Measurements from ENCODE around the gene LSAMP. TPM values are rescaled to one million over a fixed set of nuclear protein-coding genes. Genes with fewer than 3 reads are reported as not detected.

The LSAMP gene
- total RNA-seq, 1 experiment from 2014 or later: not detected

DNA sequence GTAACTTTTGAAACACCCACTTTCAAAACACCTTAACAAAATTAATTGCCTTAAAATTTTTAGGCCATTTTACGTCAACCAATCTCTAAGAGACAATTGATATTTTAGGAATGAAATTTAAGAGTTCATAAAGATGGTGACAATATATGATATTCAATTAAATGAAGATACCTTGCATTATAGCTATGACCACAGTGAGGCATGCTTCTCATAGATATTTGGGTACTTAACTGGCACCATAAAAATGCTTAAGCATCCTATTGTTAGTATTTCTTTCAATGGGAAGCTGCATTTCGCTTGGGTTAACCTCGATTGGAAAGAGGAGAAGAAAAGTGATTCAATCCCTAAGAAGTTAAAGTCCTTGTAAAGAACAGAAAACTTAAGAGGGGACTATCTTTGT lies 613.0 kb downstream of the LSAMP start:
- Histone ChIP-seq H4K20me1 (ENCODE audit: insufficient read depth) (no peaks in the 10 kb centered on the region), H3K4me1 (replicated peaks; ENCODE audit: insufficient read depth) (no peaks in the 10 kb centered on the region), H3K36me3 (ENCODE audit: low read depth) (no peaks in the 10 kb centered on the region), H3K79me2 (ENCODE audit: low read depth) (no peaks in the 10 kb centered on the region), H3K4me2 (no peak overlapping the region), H3K9me3 (ENCODE audit: insufficient read depth, low read depth) (no peaks in the 10 kb centered on the region), H3K27ac (no peak overlapping the region), H3K9me2 (ENCODE audit: insufficient read depth) (no peaks in the 10 kb centered on the region), H2AFZ (no peak overlapping the region), H3K4me3 (no peak overlapping the region), H3F3A (ENCODE audit: insufficient read depth, low read depth) (no peaks in the 10 kb centered on the region), H3K27me3 (ENCODE audit: insufficient read depth, low read depth) (no peaks in the 10 kb centered on the region)
- no TSS peak for BruUV-seq (replicated peaks)
- CTCF ChIA-PET: no interaction called here
- TF ChIP-seq, protein P1, sequence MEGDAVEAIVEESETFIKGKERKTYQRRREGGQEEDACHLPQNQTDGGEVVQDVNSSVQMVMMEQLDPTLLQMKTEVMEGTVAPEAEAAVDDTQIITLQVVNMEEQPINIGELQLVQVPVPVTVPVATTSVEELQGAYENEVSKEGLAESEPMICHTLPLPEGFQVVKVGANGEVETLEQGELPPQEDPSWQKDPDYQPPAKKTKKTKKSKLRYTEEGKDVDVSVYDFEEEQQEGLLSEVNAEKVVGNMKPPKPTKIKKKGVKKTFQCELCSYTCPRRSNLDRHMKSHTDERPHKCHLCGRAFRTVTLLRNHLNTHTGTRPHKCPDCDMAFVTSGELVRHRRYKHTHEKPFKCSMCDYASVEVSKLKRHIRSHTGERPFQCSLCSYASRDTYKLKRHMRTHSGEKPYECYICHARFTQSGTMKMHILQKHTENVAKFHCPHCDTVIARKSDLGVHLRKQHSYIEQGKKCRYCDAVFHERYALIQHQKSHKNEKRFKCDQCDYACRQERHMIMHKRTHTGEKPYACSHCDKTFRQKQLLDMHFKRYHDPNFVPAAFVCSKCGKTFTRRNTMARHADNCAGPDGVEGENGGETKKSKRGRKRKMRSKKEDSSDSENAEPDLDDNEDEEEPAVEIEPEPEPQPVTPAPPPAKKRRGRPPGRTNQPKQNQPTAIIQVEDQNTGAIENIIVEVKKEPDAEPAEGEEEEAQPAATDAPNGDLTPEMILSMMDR (conservative IDR thresholded peaks at IDR 0.05): no peak
- TF ChIP-seq EZH2 (IDR thresholded peaks at IDR 0.05; ENCODE audit: low read depth): no peak
- POLR2A ChIA-PET (ENCODE audit: unreplicated experiment): no interaction called here
- no peak for DNase-seq
- intact Hi-C loops (cut with micrococcal nuclease; ENCODE audit: unreplicated experiment): no loop called here

DNA sequence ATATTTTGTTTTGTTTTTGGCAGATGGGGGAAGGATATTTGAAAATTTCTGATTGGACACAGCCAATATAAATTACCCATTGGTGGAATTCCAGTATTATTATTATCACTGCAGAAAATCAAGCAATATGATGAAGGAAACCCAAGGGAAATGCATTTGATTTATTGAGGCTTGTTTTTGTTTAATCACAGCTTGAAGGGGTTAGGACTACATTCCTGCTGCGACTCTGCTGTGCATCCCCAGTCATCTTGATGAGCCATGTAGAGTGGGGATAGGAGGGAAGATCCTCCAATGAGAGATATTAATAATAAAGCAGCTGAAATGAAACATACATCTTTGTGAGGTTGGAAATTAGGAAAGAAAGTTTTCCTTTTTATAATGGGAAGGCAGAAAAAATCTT lies 613.4 kb downstream of the LSAMP start:
- CTCF ChIA-PET: no interaction called here
- BruUV-seq (replicated peaks): no TSS peak
- H3K4me1 ChIP-seq (replicated peaks; ENCODE audit: insufficient read depth): no peaks in the 10 kb centered on the region
- intact Hi-C loops (cut with micrococcal nuclease; ENCODE audit: unreplicated experiment): no loop called here
- H3K9me2 ChIP-seq (ENCODE audit: insufficient read depth): no peaks in the 10 kb centered on the region
- no peak overlapping the region for H3K4me3 ChIP-seq
- POLR2A ChIA-PET (ENCODE audit: unreplicated experiment): no interaction called here
- no peaks in the 10 kb centered on the region for H3F3A ChIP-seq (ENCODE audit: insufficient read depth, low read depth)
- H3K9me3 ChIP-seq (ENCODE audit: insufficient read depth, low read depth): no peaks in the 10 kb centered on the region
- H3K27me3 ChIP-seq (ENCODE audit: insufficient read depth, low read depth): no peaks in the 10 kb centered on the region
- no peaks in the 10 kb centered on the region for H3K36me3 ChIP-seq (ENCODE audit: low read depth)
- H3K27ac ChIP-seq: no peak overlapping the region
- no peaks in the 10 kb centered on the region for H3K79me2 ChIP-seq (ENCODE audit: low read depth)
- no peak for DNase-seq
- no peak overlapping the region for H2AFZ ChIP-seq
- TF ChIP-seq, protein P1 (conservative IDR thresholded peaks at IDR 0.05): no peak
- no peak for TF ChIP-seq EZH2 (IDR thresholded peaks at IDR 0.05; ENCODE audit: low read depth)
- no peaks in the 10 kb centered on the region for H4K20me1 ChIP-seq (ENCODE audit: insufficient read depth)
- H3K4me2 ChIP-seq: no peak overlapping the region

DNA sequence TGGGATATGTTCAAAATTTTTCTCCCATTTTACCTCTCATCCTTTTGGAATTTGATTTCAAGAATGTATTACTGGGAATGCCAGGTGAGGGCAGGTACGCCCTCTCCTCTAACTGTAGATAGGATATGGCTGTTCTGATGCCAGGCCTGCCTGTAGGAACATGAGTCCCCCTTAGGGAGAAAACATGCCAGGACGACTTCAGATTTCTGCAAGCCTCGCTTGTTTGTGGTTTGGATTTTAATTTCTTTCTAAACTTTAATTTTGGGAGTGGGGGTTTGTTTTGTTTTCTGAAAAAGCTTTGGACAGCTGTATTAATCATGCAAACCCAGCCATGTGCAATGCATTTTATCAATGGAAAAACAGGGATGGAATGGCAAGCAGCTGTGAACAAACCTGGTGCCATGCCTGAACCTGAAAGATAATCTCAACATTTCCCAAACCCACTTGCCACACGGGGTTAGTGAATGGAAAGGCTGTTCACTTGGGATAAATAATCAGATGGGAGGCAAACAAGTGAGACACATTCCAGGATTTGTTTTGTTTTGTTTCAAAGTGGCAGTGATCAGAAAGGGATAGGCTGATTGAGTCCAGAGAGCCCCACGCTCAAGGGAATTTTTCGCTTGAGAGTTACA lies 614.4 kb downstream of the LSAMP start:
- ChIA-PET CTCF (no interaction called here), POLR2A (ENCODE audit: unreplicated experiment) (no interaction called here)
- BruUV-seq (replicated peaks): no TSS peak
- intact Hi-C loops (cut with micrococcal nuclease; ENCODE audit: unreplicated experiment): no loop called here
- H3K4me2 ChIP-seq: no peak overlapping the region
- no peaks in the 10 kb centered on the region for H4K20me1 ChIP-seq (ENCODE audit: insufficient read depth)
- H2AFZ ChIP-seq: no peak overlapping the region
- H3K9me3 ChIP-seq (ENCODE audit: insufficient read depth, low read depth): no peaks in the 10 kb centered on the region
- H3K79me2 ChIP-seq (ENCODE audit: low read depth): no peaks in the 10 kb centered on the region
- H3K9me2 ChIP-seq (ENCODE audit: insufficient read depth): no peaks in the 10 kb centered on the region
- H3K4me1 ChIP-seq (replicated peaks; ENCODE audit: insufficient read depth): no peaks in the 10 kb centered on the region
- H3K27ac ChIP-seq: no peak overlapping the region
- H3K27me3 ChIP-seq (ENCODE audit: insufficient read depth, low read depth): no peaks in the 10 kb centered on the region
- no peaks in the 10 kb centered on the region for H3K36me3 ChIP-seq (ENCODE audit: low read depth)
- TF ChIP-seq EZH2 (IDR thresholded peaks at IDR 0.05; ENCODE audit: low read depth): no peak
- TF ChIP-seq, protein P1 (conservative IDR thresholded peaks at IDR 0.05): no peak
- no peak overlapping the region for H3K4me3 ChIP-seq
- DNase-seq: no peak
- no peaks in the 10 kb centered on the region for H3F3A ChIP-seq (ENCODE audit: insufficient read depth, low read depth)

All from PC-9 (cell line).